Hepatocyte (in vitro differentiated cells): Measurements from ENCODE around the gene FLOT2. TPM values are rescaled to one million over a fixed set of nuclear protein-coding genes. Genes with fewer than 3 reads are reported as not detected.

Source experiments
- DNase-seq: peaks from one replicate; pipeline ENCODE4 v3.0.0-alpha.2; 2016; ENCODE audit warnings: low spot score
- H2AFZ ChIP-seq: fragments of 200-600 bp; sonication (generic); 2 replicates; pipeline ENCODE4 v1.6.0; 2016; ENCODE audit warnings: antibody characterized with exemption, mild to moderate bottlenecking
- H3K27ac ChIP-seq: fragments of 200-600 bp; sonication (generic); 2 replicates; pipeline ENCODE4 v1.5.1; 2016; ENCODE audit warnings: mild to moderate bottlenecking
- H3K27me3 ChIP-seq: fragments of 200-600 bp; sonication (generic); 2 replicates; pipeline ENCODE4 v1.6.1; 2016
- H3K36me3 ChIP-seq: fragments of 200-600 bp; sonication (generic); replicated peaks from 2 replicates; pipeline ENCODE4 v1.5.1; 2016; ENCODE audit warnings: low read depth; ENCODE audit not compliant: insufficient read depth
- H3K4me1 ChIP-seq: fragments of 200-600 bp; sonication (generic); 2 replicates; pipeline ENCODE4 v1.5.1; 2016; ENCODE audit warnings: mild to moderate bottlenecking, moderate library complexity; ENCODE audit not compliant: insufficient read depth
- H3K4me2 ChIP-seq: fragments of 200-600 bp; sonication (generic); 2 replicates; pipeline ENCODE4 v1.6.0; 2016
- H3K4me3 ChIP-seq: fragments of 200-600 bp; sonication (generic); 2 replicates; pipeline ENCODE4 v1.5.1; 2016; ENCODE audit warnings: mild to moderate bottlenecking
- H3K79me2 ChIP-seq: fragments of 200-600 bp; sonication (generic); 2 replicates; pipeline ENCODE4 v1.6.0; 2017; ENCODE audit warnings: mild to moderate bottlenecking
- H3K9me2 ChIP-seq: fragments of 200-600 bp; sonication (generic); replicated peaks from 2 replicates; pipeline ENCODE4 v1.6.0; 2017; ENCODE audit warnings: mild to moderate bottlenecking; ENCODE audit not compliant: insufficient read depth
- H3K9me3 ChIP-seq: fragments of 200-600 bp; sonication (generic); 2 replicates; pipeline ENCODE4 v1.5.1; 2016; ENCODE audit warnings: low read depth, mild to moderate bottlenecking
- H4K20me1 ChIP-seq: fragments of 200-600 bp; sonication (generic); 2 replicates; pipeline ENCODE4 v1.6.0; 2016; ENCODE audit warnings: mild to moderate bottlenecking; ENCODE audit not compliant: insufficient read depth, poor library complexity, severe bottlenecking
- CTCF ChIP-seq: fragments of 200-600 bp; sonication (generic); IDR thresholded peaks from 2 replicates; pipeline ENCODE4 v1.5.1; 2016; ENCODE audit warnings: antibody characterized with exemption, mild to moderate bottlenecking; ENCODE audit not compliant: poor library complexity
- EZH2 ChIP-seq: fragments of 200-600 bp; sonication (generic); IDR thresholded peaks from 2 replicates; pipeline ENCODE4 v1.6.1; 2016; ENCODE audit warnings: antibody characterized with exemption, mild to moderate bottlenecking, borderline replicate concordance
- EZH2phosphoT487 ChIP-seq: fragments of 200-600 bp; sonication (generic); IDR thresholded peaks from one replicate; pipeline ENCODE4 v1.6.1; 2018; ENCODE audit warnings: antibody characterized with exemption, mild to moderate bottlenecking, low read depth, moderate library complexity; ENCODE audit not compliant: unreplicated experiment, severe bottlenecking
- WGBS: methylation state at CpG from one replicate; pipeline ENCODE4 v1.1.6; 2016; ENCODE audit warnings: low lambda C conversion rate; ENCODE audit errors: missing lambda C conversion rate; 5-methylcytosine and 5-hydroxymethylcytosine counted together
- polyA plus RNA-seq: library from polyadenylated mRNA; unstranded; fragments of >200 nt; fragmentation: Nextera tagmentation; extraction: Ambion mirVana; gene quantifications from 2 replicates; pipeline ENCODE4 v1.2.1, GENCODE V29; 2016
- total RNA-seq: library from RNA; depleted of rRNA; stranded (reverse); fragments of >200 nt; gene quantifications from 2 replicates; pipeline ENCODE4 v1.2.3, GENCODE V29; 2014

FLOT2 gene
- total and polyA plus RNA-seq, 2 experiments from 2014 or later: 42.0 to 64.0 TPM

DNA sequence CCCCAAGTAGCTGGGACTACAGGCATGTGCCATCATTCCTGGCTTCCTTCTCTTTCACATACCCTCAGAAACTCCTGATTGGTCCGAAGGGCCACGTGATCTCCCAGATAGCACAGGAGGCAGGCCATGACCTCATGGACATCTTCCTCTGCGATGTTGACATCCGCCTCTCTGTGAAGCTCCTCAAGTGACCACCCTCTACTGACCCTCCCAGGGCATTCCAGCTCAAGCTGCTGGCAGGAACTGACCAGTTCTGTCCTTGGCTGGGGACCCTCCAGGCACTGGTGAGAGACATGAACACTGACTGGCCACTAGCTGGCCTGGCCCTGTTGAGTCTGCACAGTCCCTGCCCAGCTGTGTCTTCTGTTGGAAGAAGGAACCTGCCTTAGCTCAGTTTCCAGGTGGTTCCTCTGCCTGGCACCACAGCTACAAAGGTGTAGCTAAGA, 37.1 kb downstream of the FLOT2 start:
- H3K27ac ChIP-seq: no peak overlapping the region
- no peak for TF ChIP-seq EZH2phosphoT487
- TF ChIP-seq EZH2: no peak
- no peak for TF ChIP-seq CTCF
- H3K4me2 ChIP-seq: no peak overlapping the region
- no peaks in the 10 kb centered on the region for H3K9me3 ChIP-seq
- H3K9me2 ChIP-seq: no peaks in the 10 kb centered on the region
- H4K20me1 ChIP-seq: no peaks in the 10 kb centered on the region
- DNase-seq: no peak
- H3K4me3 ChIP-seq: no peak overlapping the region
- WGBS: 100% methylated on average over 4 of the region's 4 CpGs
- no peaks in the 10 kb centered on the region for H3K27me3 ChIP-seq
- peaks cover 5% of the 10 kb centered on the region for H3K4me1 ChIP-seq
- H3K79me2 ChIP-seq: peaks cover 10% of the 10 kb centered on the region
- H3K36me3 ChIP-seq: no peaks in the 10 kb centered on the region
- no peak overlapping the region for H2AFZ ChIP-seq

- Histone ChIP-seq H3K4me2 (no peak overlapping the region), H2AFZ (no peak overlapping the region), H3K4me1 (peaks cover 9% of the 10 kb centered on the region), H3K79me2 (peaks cover 13% of the 10 kb centered on the region), H3K27me3 (no peaks in the 10 kb centered on the region), H4K20me1 (no peaks in the 10 kb centered on the region), H3K4me3 (no peak overlapping the region), H3K9me3 (no peaks in the 10 kb centered on the region), H3K27ac (no peak overlapping the region), H3K36me3 (no peaks in the 10 kb centered on the region), H3K9me2 (no peaks in the 10 kb centered on the region)
- DNase-seq: no peak
- WGBS: 47% methylated on average over 2 of the region's 2 CpGs
- no peak for TF ChIP-seq EZH2
Observed at GRCh38 chr17:28858801-28859355, 38.7 kb downstream of the FLOT2 start.

- H3K79me2 ChIP-seq: peaks cover 13% of the 10 kb centered on the region
- 92% methylated on average over 3 of the region's 3 CpGs for WGBS
- H2AFZ ChIP-seq: no peak overlapping the region
- H4K20me1 ChIP-seq: no peaks in the 10 kb centered on the region
- H3K9me3 ChIP-seq: no peaks in the 10 kb centered on the region
- no peaks in the 10 kb centered on the region for H3K9me2 ChIP-seq
- no peak overlapping the region for H3K27ac ChIP-seq
- no peak overlapping the region for H3K4me3 ChIP-seq
- DNase-seq: no peak
- H3K27me3 ChIP-seq: no peaks in the 10 kb centered on the region
- H3K36me3 ChIP-seq: no peaks in the 10 kb centered on the region
- no peak overlapping the region for H3K4me2 ChIP-seq
- peaks cover 9% of the 10 kb centered on the region for H3K4me1 ChIP-seq
- TF ChIP-seq EZH2phosphoT487 (no peak), EZH2 (no peak), CTCF (no peak)
Observed at GRCh38 chr17:28857905-28858800, 39.4 kb downstream of the FLOT2 start.

DNA sequence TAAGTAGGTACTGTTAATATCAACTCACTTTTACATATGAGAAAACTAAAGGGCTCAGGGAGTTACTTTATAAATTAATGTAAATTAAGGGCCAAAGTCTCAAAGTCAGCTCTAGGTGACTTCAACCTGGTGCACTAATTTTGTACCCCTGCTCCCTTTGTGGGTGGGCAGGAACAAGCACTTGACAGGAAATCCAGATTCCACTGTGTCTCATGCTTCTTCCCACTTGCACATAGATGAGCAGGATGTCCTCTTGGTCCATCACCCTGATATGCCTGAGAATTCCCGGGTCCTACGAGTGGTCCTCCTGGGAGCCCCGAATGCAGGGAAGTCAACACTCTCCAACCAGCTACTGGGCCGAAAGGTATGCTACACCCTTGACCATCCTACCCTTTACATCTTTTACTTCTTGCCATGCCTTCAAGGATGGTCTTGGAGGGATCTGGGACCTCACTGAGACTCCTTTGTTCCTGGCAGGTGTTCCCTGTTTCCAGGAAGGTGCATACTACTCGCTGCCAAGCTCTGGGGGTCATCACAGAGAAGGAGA, 41.4 kb downstream of the FLOT2 start:
- TF ChIP-seq EZH2 (no peak), EZH2phosphoT487 (no peak), CTCF (no peak)
- no peak for DNase-seq
- peaks cover 13% of the 10 kb centered on the region for H3K79me2 ChIP-seq
- H4K20me1 ChIP-seq: no peaks in the 10 kb centered on the region
- H3K27me3 ChIP-seq: no peaks in the 10 kb centered on the region
- no peak overlapping the region for H3K4me3 ChIP-seq
- H3K4me1 ChIP-seq: peaks cover 9% of the 10 kb centered on the region
- no peaks in the 10 kb centered on the region for H3K9me3 ChIP-seq
- over 99% methylated on average over 5 of the region's 5 CpGs for WGBS
- no peaks in the 10 kb centered on the region for H3K36me3 ChIP-seq
- H2AFZ ChIP-seq: no peak overlapping the region
- H3K4me2 ChIP-seq: peak overlapping the region; percentile 92
- no peak overlapping the region for H3K27ac ChIP-seq
- no peaks in the 10 kb centered on the region for H3K9me2 ChIP-seq
